ENCODE measurements around the gene NIT1.

DNA sequence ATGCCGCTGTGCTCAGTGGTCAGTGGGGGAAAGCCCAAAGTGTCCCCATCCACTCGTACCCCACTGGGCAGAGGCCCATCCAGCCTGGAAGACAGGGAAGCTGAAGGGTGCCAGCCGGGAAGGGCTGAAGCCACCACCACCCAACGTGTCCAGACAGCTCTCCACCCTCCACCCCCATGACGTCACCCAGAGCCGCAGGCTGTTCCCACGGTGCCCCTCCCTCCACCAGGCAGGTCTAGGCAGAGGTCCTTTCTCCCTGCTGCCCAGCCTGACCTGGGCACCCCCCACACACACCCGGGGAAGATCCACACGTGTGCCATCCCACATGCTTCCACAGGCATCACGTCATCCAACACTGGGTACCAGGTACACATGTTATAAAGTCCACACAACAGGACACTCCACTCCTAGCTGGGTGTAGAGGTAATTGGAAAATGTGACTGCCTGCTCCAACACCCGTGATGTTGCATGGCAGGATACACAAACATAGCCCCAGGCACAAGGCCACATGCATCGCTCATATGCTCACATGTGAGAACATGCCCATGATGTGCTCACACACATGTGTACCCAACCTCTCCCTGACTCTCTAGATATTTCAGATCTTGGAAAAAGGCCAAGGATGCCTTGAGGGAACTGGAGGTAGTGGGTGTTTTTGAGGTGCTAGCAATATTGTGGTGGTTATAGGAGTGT, 43.1 kb upstream of the NIT1 start:
- TF ChIP-seq, protein P1, sequence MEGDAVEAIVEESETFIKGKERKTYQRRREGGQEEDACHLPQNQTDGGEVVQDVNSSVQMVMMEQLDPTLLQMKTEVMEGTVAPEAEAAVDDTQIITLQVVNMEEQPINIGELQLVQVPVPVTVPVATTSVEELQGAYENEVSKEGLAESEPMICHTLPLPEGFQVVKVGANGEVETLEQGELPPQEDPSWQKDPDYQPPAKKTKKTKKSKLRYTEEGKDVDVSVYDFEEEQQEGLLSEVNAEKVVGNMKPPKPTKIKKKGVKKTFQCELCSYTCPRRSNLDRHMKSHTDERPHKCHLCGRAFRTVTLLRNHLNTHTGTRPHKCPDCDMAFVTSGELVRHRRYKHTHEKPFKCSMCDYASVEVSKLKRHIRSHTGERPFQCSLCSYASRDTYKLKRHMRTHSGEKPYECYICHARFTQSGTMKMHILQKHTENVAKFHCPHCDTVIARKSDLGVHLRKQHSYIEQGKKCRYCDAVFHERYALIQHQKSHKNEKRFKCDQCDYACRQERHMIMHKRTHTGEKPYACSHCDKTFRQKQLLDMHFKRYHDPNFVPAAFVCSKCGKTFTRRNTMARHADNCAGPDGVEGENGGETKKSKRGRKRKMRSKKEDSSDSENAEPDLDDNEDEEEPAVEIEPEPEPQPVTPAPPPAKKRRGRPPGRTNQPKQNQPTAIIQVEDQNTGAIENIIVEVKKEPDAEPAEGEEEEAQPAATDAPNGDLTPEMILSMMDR (IDR thresholded peaks at IDR 0.05): no peak
- no peak for TF ChIP-seq EZH2 (IDR thresholded peaks at IDR 0.05; ENCODE audit: borderline replicate concordance, insufficient read depth, low read depth, low read length, poor library complexity, severe bottlenecking)
